Mammary epithelial cell (primary cell): ENCODE results near the gene MARCHF5.

Experiments used
- EZH2 ChIP-seq: IDR thresholded peaks from 2 replicates; pipeline ENCODE4 v1.6.1; 2012; ENCODE audit warnings: low read length, inconsistent platforms, borderline replicate concordance
- TF ChIP-seq, protein P1 (sequence below), 2 donors: IDR thresholded peaks in 1 of 2; conservative IDR thresholded peaks in 1 of 2; 2 replicates each; pipeline ENCODE4 v1.5.1; 2011 to 2012; ENCODE audit warnings: inconsistent platforms in 2 of 2, low read length in 2 of 2, mild to moderate bottlenecking in 2 of 2, control low read depth in 1 of 2, low read depth in 1 of 2; ENCODE audit not compliant: insufficient read depth in 1 of 2; ENCODE audit errors: extremely low read depth in 1 of 2

DNA sequence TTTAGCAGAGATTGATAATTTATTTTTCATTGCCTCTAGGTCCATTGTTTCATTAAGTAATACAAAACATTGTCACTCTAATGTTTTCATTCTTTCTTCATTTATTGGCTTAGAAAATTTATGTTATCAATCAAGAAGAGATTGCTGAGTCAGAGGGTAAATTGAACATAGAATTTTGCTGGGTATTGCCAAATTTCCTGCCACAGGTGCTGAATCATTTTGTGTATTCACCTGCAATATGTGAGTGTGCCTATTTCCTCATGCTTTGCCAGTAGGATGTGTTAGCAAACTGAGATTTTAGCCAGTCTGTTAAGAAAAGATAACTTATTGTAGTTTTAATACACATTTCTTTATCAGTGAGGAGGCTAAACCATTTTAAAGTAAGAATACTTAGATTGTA is 38.0 kb downstream of the MARCHF5 start:
- TF ChIP-seq, protein P1, sequence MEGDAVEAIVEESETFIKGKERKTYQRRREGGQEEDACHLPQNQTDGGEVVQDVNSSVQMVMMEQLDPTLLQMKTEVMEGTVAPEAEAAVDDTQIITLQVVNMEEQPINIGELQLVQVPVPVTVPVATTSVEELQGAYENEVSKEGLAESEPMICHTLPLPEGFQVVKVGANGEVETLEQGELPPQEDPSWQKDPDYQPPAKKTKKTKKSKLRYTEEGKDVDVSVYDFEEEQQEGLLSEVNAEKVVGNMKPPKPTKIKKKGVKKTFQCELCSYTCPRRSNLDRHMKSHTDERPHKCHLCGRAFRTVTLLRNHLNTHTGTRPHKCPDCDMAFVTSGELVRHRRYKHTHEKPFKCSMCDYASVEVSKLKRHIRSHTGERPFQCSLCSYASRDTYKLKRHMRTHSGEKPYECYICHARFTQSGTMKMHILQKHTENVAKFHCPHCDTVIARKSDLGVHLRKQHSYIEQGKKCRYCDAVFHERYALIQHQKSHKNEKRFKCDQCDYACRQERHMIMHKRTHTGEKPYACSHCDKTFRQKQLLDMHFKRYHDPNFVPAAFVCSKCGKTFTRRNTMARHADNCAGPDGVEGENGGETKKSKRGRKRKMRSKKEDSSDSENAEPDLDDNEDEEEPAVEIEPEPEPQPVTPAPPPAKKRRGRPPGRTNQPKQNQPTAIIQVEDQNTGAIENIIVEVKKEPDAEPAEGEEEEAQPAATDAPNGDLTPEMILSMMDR (conservative IDR thresholded peaks at IDR 0.05 in 1 of 2, IDR thresholded peaks at IDR 0.05 in 1 of 2; ENCODE audit: extremely low read depth in 1 of 2, insufficient read depth in 1 of 2, low read depth in 1 of 2, low read length in 2 of 2) = no peak
- no peak for TF ChIP-seq EZH2
